ENCODE data around the gene EPB41L4A.

Gene EPB41L4A

GRCh38 chr5:112248623-112249022 is 170.5 kb downstream of the EPB41L4A start:
- Histone ChIP-seq H3K9me2 (replicated peaks; ENCODE audit: control insufficient read depth, low read length) (no peaks in the 10 kb centered on the region), H3K4me1 (ENCODE audit: control insufficient read depth, low read length) (no peaks in the 10 kb centered on the region), H3K4me2 (ENCODE audit: low read length) (no peak overlapping the region), H3K79me2 (ENCODE audit: control insufficient read depth, low read length) (no peaks in the 10 kb centered on the region), H4K20me1 (ENCODE audit: control insufficient read depth, insufficient read depth, low read depth, low read length) (no peaks in the 10 kb centered on the region), H3K27me3 (ENCODE audit: control insufficient read depth, low read length) (peaks cover 3% of the 10 kb centered on the region; the same call in 1 of the 2 replicates), H3K9me3 (ENCODE audit: control insufficient read depth, insufficient read depth, low read length) (no peaks in the 10 kb centered on the region), H3K36me3 (ENCODE audit: control insufficient read depth, low read length) (no peaks in the 10 kb centered on the region), H3K4me3 (ENCODE audit: low read length) (no peak overlapping the region), H3F3A (ENCODE audit: control insufficient read depth, insufficient read depth) (no peaks in the 10 kb centered on the region), H3K27ac (ENCODE audit: low read depth, low read length) (no peak overlapping the region)
- TF ChIP-seq CTCF (IDR thresholded peaks at IDR 0.05; ENCODE audit: low read depth, low read length, poor library complexity, severe bottlenecking) (no peak), EZH2phosphoT487 (IDR thresholded peaks at IDR 0.05; ENCODE audit: borderline replicate concordance, low read length) (no peak)

- peaks cover 3% of the 10 kb centered on the region; the same call in 1 of the 2 replicates for H3K27me3 ChIP-seq (ENCODE audit: control insufficient read depth, low read length)
- TF ChIP-seq EZH2phosphoT487 (IDR thresholded peaks at IDR 0.05; ENCODE audit: borderline replicate concordance, low read length): no peak
- no peak for TF ChIP-seq CTCF (IDR thresholded peaks at IDR 0.05; ENCODE audit: low read depth, low read length, poor library complexity, severe bottlenecking)
- no peak overlapping the region for H3K4me3 ChIP-seq (ENCODE audit: low read length)
- no peak overlapping the region for H3K4me2 ChIP-seq (ENCODE audit: low read length)
- H3K9me2 ChIP-seq (replicated peaks; ENCODE audit: control insufficient read depth, low read length): no peaks in the 10 kb centered on the region
- H3K4me1 ChIP-seq (ENCODE audit: control insufficient read depth, low read length): no peaks in the 10 kb centered on the region
- H3F3A ChIP-seq (ENCODE audit: control insufficient read depth, insufficient read depth): no peaks in the 10 kb centered on the region
- H3K79me2 ChIP-seq (ENCODE audit: control insufficient read depth, low read length): no peaks in the 10 kb centered on the region
- no peaks in the 10 kb centered on the region for H4K20me1 ChIP-seq (ENCODE audit: control insufficient read depth, insufficient read depth, low read depth, low read length)
- H3K36me3 ChIP-seq (ENCODE audit: control insufficient read depth, low read length): no peaks in the 10 kb centered on the region
- H3K27ac ChIP-seq (ENCODE audit: low read depth, low read length): no peak overlapping the region
- H3K9me3 ChIP-seq (ENCODE audit: control insufficient read depth, insufficient read depth, low read length): no peaks in the 10 kb centered on the region
Observed at GRCh38 chr5:112247960-112248359, 171.1 kb downstream of the EPB41L4A start.

- Histone ChIP-seq H3K4me3 (ENCODE audit: low read length) (no peak overlapping the region), H3K9me3 (ENCODE audit: control insufficient read depth, insufficient read depth, low read length) (no peaks in the 10 kb centered on the region), H3K36me3 (ENCODE audit: control insufficient read depth, low read length) (no peaks in the 10 kb centered on the region), H3K79me2 (ENCODE audit: control insufficient read depth, low read length) (no peaks in the 10 kb centered on the region), H3F3A (ENCODE audit: control insufficient read depth, insufficient read depth) (no peaks in the 10 kb centered on the region), H3K27ac (ENCODE audit: low read depth, low read length) (no peak overlapping the region), H4K20me1 (ENCODE audit: control insufficient read depth, insufficient read depth, low read depth, low read length) (no peaks in the 10 kb centered on the region), H3K9me2 (replicated peaks; ENCODE audit: control insufficient read depth, low read length) (no peaks in the 10 kb centered on the region), H3K27me3 (ENCODE audit: control insufficient read depth, low read length) (peaks cover 3% of the 10 kb centered on the region; the same call in 1 of the 2 replicates), H3K4me2 (ENCODE audit: low read length) (no peak overlapping the region), H3K4me1 (ENCODE audit: control insufficient read depth, low read length) (no peaks in the 10 kb centered on the region)
- TF ChIP-seq EZH2phosphoT487 (IDR thresholded peaks at IDR 0.05; ENCODE audit: borderline replicate concordance, low read length): no peak
- no peak for TF ChIP-seq CTCF (IDR thresholded peaks at IDR 0.05; ENCODE audit: low read depth, low read length, poor library complexity, severe bottlenecking)
Observed at GRCh38 chr5:112245656-112246055, 173.4 kb downstream of the EPB41L4A start.

Data from DOHH2 (cell line).